Mucosa of rectum (tissue), 2 donors: ENCODE measurements around the gene TNIK.

ENCODE experiments used
- H3K27ac ChIP-seq, 2 donors: one replicate each; pipeline ENCODE4 v1.7.0; 2013; ENCODE audit warnings: inconsistent platforms in 2 of 2, low read depth in 2 of 2, low read length in 2 of 2
- H3K27me3 ChIP-seq, 2 donors: one replicate each; pipeline ENCODE4 v1.7.0; 2013; ENCODE audit warnings: low read length in 2 of 2; ENCODE audit not compliant: control insufficient read depth in 2 of 2, insufficient read depth in 2 of 2
- H3K36me3 ChIP-seq, 2 donors: one replicate each; pipeline ENCODE4 v1.7.0; 2013; ENCODE audit warnings: low read length in 2 of 2; ENCODE audit not compliant: control insufficient read depth in 2 of 2, insufficient read depth in 2 of 2
- H3K4me1 ChIP-seq, 2 donors: one replicate each; pipeline ENCODE4 v1.7.0; 2013; ENCODE audit warnings: low read length in 2 of 2, mild to moderate bottlenecking in 1 of 2; ENCODE audit not compliant: control insufficient read depth in 2 of 2, insufficient read depth in 2 of 2
- H3K4me3 ChIP-seq, 2 donors: one replicate each; pipeline ENCODE4 v1.7.0; 2013; ENCODE audit warnings: low read length in 2 of 2
- H3K9ac ChIP-seq, 2 donors: one replicate each; pipeline ENCODE4 v1.7.0; 2013; ENCODE audit warnings: low read length in 2 of 2, low read depth in 1 of 2, mild to moderate bottlenecking in 1 of 2
- H3K9me3 ChIP-seq, 2 donors: one replicate each; pipeline ENCODE4 v1.7.0; 2013; ENCODE audit warnings: low read length in 2 of 2; ENCODE audit not compliant: control insufficient read depth in 2 of 2
- donor health status: healthy.
- donor health status: Normal muscosa, but diverticular disease.

The TNIK gene

DNA sequence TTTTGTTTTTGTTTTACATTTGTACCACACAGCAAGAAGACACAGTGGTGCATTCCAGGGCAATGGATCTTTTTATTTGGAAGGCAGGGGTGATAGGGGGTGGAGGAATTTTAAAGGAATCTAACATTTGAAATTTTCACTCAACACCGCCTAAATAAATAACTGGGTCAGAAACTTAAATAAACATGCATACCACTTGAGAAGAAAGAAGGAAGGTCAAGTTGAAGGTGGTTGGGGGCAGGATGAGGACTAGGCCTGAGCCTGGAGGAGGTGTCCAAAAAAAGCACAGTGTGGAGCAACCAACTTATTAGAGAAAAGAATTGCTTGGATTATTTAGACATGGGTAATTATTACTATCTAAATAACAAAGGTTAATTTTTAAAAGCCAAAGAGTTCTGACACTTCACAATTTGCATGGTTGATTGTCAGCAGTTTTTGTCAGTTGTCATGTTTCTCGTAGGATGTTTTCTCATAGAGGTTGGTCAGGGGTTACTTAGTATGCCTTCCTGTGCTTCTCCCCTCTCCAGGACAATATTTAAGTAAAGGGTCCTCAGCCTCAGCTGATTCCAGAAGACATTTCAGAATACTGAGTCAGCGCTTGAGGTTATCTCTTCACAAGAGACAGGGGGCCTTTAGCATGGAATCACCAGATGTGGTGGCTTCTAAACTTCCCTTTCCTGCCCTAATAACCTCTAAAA is 260.0 kb downstream of the TNIK start:
- no peak overlapping the region for H3K27ac ChIP-seq
- no peaks in the 10 kb centered on the region for H3K27me3 ChIP-seq
- H3K9ac ChIP-seq, result no peak overlapping the region
- no peaks in the 10 kb centered on the region for H3K36me3 ChIP-seq
- no peak overlapping the region for H3K4me3 ChIP-seq
- no peaks in the 10 kb centered on the region for H3K9me3 ChIP-seq
- no peaks in the 10 kb centered on the region for H3K4me1 ChIP-seq

GRCh38 chr3:171199473-171199829 is 260.8 kb downstream of the TNIK start:
- Histone ChIP-seq H3K9me3 (no peaks in the 10 kb centered on the region), H3K27ac (no peak overlapping the region), H3K4me3 (no peak overlapping the region), H3K36me3 (no peaks in the 10 kb centered on the region), H3K9ac (no peak overlapping the region), H3K4me1 (no peaks in the 10 kb centered on the region), H3K27me3 (no peaks in the 10 kb centered on the region)

- no peak overlapping the region for H3K27ac ChIP-seq
- no peak overlapping the region for H3K4me3 ChIP-seq
- no peaks in the 10 kb centered on the region for H3K9me3 ChIP-seq
- H3K36me3 ChIP-seq, result no peaks in the 10 kb centered on the region
- no peak overlapping the region for H3K9ac ChIP-seq
- no peaks in the 10 kb centered on the region for H3K27me3 ChIP-seq
- no peaks in the 10 kb centered on the region for H3K4me1 ChIP-seq
These were observed 261.3 kb downstream of the TNIK start for GRCh38 chr3:171198781-171199472.

DNA sequence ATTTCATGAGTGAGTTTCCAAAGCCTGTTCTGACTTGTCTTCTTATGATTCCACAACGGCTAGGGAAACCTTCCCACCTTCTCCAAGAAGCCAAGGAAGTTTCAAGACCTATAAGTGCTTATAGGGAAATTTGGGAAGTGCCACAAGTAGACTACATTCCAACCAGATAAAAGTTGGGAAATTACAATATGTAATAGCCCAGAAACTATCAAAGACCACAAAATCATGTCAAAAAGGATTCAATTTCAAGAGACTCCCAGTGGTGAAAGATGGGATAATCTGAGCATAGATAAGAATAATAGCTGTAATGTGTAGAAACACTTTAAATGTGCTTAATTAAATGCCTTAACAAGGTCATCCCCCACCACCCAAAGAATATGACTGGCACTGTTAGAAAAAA is 264.5 kb downstream of the TNIK start:
- no peak overlapping the region for H3K9ac ChIP-seq
- no peaks in the 10 kb centered on the region for H3K4me1 ChIP-seq
- no peak overlapping the region for H3K4me3 ChIP-seq
- no peaks in the 10 kb centered on the region for H3K9me3 ChIP-seq
- no peaks in the 10 kb centered on the region for H3K36me3 ChIP-seq
- no peaks in the 10 kb centered on the region for H3K27me3 ChIP-seq
- no peak overlapping the region for H3K27ac ChIP-seq

DNA sequence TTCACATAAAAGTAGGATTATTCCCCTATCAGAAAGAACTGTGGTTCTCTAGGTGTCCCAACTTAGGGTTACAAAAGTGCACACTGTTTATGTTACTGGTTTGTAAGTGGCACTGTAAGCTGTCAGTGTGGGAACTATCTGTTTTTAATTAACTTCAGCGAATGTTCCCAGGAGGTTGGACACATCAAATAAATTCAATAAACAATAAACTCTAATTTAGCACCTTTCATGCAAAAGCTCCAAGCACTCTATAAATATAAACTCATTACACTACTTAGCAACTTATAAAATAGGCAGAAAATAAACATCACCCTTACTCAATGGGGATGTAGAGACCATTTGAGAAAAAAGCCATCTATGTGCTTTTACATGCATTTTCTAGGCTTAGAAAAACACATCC is 265.2 kb downstream of the TNIK start:
- H3K9me3 ChIP-seq, result no peaks in the 10 kb centered on the region
- H3K27ac ChIP-seq, result no peak overlapping the region
- H3K4me1 ChIP-seq, result no peaks in the 10 kb centered on the region
- H3K4me3 ChIP-seq, result no peak overlapping the region
- H3K36me3 ChIP-seq, result no peaks in the 10 kb centered on the region
- H3K27me3 ChIP-seq, result no peaks in the 10 kb centered on the region
- H3K9ac ChIP-seq, result no peak overlapping the region

- no peaks in the 10 kb centered on the region for H3K36me3 ChIP-seq
- no peaks in the 10 kb centered on the region for H3K27me3 ChIP-seq
- no peaks in the 10 kb centered on the region for H3K4me1 ChIP-seq
- no peak overlapping the region for H3K27ac ChIP-seq
- H3K9ac ChIP-seq, result no peak overlapping the region
- no peaks in the 10 kb centered on the region for H3K9me3 ChIP-seq
- no peak overlapping the region for H3K4me3 ChIP-seq
These were observed 266.5 kb downstream of the TNIK start for GRCh38 chr3:171193693-171194092.

- H3K4me3 ChIP-seq, result no peak overlapping the region
- H3K4me1 ChIP-seq, result no peaks in the 10 kb centered on the region
- H3K27me3 ChIP-seq, result no peaks in the 10 kb centered on the region
- no peak overlapping the region for H3K9ac ChIP-seq
- no peaks in the 10 kb centered on the region for H3K9me3 ChIP-seq
- H3K36me3 ChIP-seq, result no peaks in the 10 kb centered on the region
- no peak overlapping the region for H3K27ac ChIP-seq
These were observed 267.9 kb downstream of the TNIK start for GRCh38 chr3:171192176-171192854.

- Histone ChIP-seq H3K27me3 (no peaks in the 10 kb centered on the region), H3K36me3 (no peaks in the 10 kb centered on the region), H3K27ac (no peak overlapping the region)
These were observed 269.5 kb downstream of the TNIK start for GRCh38 chr3:171190668-171191067.

DNA sequence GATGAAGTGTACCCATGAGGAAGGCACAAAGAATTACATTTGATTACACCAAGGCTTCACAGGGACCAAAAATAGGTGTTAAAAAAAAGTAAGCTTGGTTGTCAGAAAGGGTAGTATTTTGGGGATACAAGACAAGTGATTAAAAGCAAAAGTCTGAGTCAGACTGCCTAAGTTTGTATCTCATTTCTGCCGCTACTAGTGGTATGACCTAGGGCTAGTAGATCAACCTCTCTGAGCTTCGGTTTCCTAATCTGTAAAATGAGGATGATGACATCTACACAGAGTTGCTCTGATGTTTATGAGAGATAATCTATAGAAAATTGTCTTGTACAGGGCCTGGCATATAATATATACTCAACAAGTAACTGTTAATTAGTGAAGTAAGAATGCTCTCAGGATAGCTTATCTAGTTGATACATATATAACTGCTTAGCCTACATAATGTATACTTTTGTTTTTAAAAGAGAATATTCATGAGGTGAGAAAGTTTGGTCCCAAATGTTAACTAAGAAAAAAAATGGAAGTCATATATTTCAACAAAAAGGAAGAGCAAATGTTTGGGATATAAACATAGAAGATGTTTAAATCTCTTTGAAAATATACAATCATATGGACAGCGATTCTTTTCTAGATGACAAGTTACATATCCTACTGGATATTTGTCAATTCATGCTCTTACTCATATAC is 270.7 kb downstream of the TNIK start:
- Histone ChIP-seq H3K9me3 (no peaks in the 10 kb centered on the region), H3K36me3 (no peaks in the 10 kb centered on the region), H3K27ac (no peak overlapping the region), H3K27me3 (no peaks in the 10 kb centered on the region), H3K4me3 (no peak overlapping the region), H3K9ac (no peak overlapping the region), H3K4me1 (no peaks in the 10 kb centered on the region)

More at GRCh38 chr3:171190668-171191067, 269.5 kb downstream of the TNIK start:
- Histone ChIP-seq H3K4me1 (no peaks in the 10 kb centered on the region), H3K4me3 (no peak overlapping the region), H3K9me3 (no peaks in the 10 kb centered on the region), H3K9ac (no peak overlapping the region)

DNA sequence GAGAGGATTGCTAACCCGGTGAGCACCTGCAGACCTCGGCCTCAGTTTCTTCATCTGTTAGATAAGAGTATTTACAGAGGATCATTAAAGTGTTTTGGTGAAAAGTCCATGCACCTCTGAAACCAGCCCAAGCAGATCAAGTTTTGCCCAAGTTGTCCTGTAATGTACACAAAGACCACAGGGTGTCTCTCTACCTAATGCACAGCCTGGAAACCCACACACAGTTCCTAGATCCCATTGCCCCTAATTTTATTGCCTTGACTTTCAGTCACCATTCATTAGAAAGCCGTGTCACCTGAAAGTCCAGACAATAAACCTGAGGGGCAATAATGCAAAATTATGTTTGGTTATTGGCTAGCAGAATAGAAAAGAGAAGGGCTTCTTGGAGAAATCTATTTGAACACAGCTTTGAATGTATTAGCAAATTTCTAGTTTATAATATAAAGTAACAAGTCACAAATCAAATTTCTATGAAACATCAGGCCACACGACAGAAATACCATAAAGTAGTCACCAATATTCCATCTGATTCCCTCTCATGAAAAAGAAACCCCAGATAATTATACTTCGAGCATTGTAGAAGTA is 272.4 kb downstream of the TNIK start:
- Histone ChIP-seq H3K27me3 (no peaks in the 10 kb centered on the region), H3K4me1 (no peaks in the 10 kb centered on the region), H3K4me3 (no peak overlapping the region), H3K9me3 (no peaks in the 10 kb centered on the region), H3K27ac (no peak overlapping the region), H3K9ac (no peak overlapping the region), H3K36me3 (no peaks in the 10 kb centered on the region)
